ENCODE measurements around the gene GPR132.

GPR132 gene

DNA sequence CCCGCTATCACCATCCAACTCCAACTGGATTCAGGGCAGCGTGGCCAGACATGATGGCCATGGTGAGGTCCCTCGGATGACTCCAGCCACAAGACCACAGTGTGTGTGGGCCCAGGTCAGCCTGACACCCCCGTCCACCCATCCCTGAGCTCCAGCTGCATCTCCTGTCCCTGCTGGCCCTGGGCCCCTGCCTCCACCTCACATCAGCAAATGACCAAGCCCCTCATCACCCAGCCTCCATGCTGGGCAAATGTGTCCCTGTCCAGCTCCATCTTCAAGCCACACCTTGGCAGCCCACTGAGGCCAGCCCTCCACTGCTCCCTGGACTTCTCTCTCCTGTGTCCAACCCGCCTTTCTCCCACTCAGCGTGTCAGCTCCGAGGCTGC, 3.2 kb downstream of the GPR132 start:
- H3K4me2 ChIP-seq (ENCODE audit: low read length): no peak overlapping the region

DNA sequence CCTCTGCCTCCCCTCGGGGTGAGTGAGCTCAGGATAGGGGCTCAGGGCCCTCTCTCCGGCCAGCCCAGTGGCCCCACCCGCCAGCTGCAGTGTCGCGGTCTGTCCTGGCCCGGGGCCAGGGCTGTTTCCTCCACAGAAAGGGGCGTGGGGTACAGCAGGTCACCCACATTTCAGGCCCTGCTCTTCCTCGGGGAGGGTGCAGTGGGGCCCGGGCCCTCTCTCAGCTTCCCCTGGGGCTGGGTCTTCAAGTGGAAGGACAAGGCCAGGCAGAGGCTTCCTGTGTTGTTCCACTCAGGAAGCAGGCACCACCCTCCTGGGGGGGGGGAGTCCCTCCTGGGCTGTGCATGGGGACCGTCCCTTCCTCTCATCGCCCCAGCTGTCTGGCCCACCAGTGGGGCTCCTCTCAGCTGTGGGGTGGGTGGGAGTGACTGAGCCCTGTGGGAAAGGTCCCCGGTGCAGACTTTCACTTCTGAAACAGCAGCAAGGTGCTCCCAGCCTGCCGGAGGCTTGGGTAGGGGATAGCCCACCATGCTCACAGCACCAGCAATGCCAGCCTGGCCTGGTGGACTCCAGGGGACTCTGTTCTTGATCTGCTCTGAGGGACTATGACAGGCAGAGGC, 3.7 kb downstream of the GPR132 start:
- Histone ChIP-seq H3K27me3 (ENCODE audit: insufficient read depth, low read length) (peaks cover 51% of the 10 kb centered on the region), H3K9ac (ENCODE audit: low read length) (no peak overlapping the region), H3K27ac (ENCODE audit: low read depth, low read length, poor library complexity, severe bottlenecking) (no peak overlapping the region), H3F3A (ENCODE audit: insufficient read depth, low read length) (no peaks in the 10 kb centered on the region), H3K9me3 (ENCODE audit: low read length) (no peaks in the 10 kb centered on the region), H3K4me1 (ENCODE audit: insufficient read depth, low read length, severe bottlenecking) (no peaks in the 10 kb centered on the region), H3K79me2 (ENCODE audit: insufficient read depth, low read length) (no peaks in the 10 kb centered on the region), H3K9me2 (ENCODE audit: low read depth, low read length) (no peaks in the 10 kb centered on the region), H3K4me2 (ENCODE audit: low read length) (no peak overlapping the region), H3K4me3 (ENCODE audit: low read depth, low read length, poor library complexity, severe bottlenecking) (no peak overlapping the region), H3K36me3 (ENCODE audit: insufficient read depth, low read length) (no peaks in the 10 kb centered on the region), H4K20me1 (ENCODE audit: insufficient read depth, low read length) (no peaks in the 10 kb centered on the region), H2AFZ (ENCODE audit: low read length) (no peak overlapping the region)
- no peak for TF ChIP-seq EZH2 (IDR thresholded peaks at IDR 0.05; ENCODE audit: borderline replicate concordance, low read length)
- TF ChIP-seq, protein P1, sequence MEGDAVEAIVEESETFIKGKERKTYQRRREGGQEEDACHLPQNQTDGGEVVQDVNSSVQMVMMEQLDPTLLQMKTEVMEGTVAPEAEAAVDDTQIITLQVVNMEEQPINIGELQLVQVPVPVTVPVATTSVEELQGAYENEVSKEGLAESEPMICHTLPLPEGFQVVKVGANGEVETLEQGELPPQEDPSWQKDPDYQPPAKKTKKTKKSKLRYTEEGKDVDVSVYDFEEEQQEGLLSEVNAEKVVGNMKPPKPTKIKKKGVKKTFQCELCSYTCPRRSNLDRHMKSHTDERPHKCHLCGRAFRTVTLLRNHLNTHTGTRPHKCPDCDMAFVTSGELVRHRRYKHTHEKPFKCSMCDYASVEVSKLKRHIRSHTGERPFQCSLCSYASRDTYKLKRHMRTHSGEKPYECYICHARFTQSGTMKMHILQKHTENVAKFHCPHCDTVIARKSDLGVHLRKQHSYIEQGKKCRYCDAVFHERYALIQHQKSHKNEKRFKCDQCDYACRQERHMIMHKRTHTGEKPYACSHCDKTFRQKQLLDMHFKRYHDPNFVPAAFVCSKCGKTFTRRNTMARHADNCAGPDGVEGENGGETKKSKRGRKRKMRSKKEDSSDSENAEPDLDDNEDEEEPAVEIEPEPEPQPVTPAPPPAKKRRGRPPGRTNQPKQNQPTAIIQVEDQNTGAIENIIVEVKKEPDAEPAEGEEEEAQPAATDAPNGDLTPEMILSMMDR (IDR thresholded peaks at IDR 0.05; ENCODE audit: low read length): no peak

More for the DNA sequence above, 3.2 kb downstream of the GPR132 start:
- no peaks in the 10 kb centered on the region for H3K9me3 ChIP-seq (ENCODE audit: low read length)
- H3F3A ChIP-seq (ENCODE audit: insufficient read depth, low read length): no peaks in the 10 kb centered on the region
- no peak overlapping the region for H3K9ac ChIP-seq (ENCODE audit: low read length)
- H3K27ac ChIP-seq (ENCODE audit: low read depth, low read length, poor library complexity, severe bottlenecking): no peak overlapping the region
- H3K4me1 ChIP-seq (ENCODE audit: insufficient read depth, low read length, severe bottlenecking): no peaks in the 10 kb centered on the region
- no peak for TF ChIP-seq EZH2 (IDR thresholded peaks at IDR 0.05; ENCODE audit: borderline replicate concordance, low read length)
- TF ChIP-seq, protein P1 (IDR thresholded peaks at IDR 0.05; ENCODE audit: low read length): no peak
- H3K79me2 ChIP-seq (ENCODE audit: insufficient read depth, low read length): no peaks in the 10 kb centered on the region
- no peaks in the 10 kb centered on the region for H3K36me3 ChIP-seq (ENCODE audit: insufficient read depth, low read length)
- H2AFZ ChIP-seq (ENCODE audit: low read length): no peak overlapping the region
- no peaks in the 10 kb centered on the region for H4K20me1 ChIP-seq (ENCODE audit: insufficient read depth, low read length)
- no peaks in the 10 kb centered on the region for H3K9me2 ChIP-seq (ENCODE audit: low read depth, low read length)
- H3K4me3 ChIP-seq (ENCODE audit: low read depth, low read length, poor library complexity, severe bottlenecking): no peak overlapping the region
- H3K27me3 ChIP-seq (ENCODE audit: insufficient read depth, low read length): peaks cover 46% of the 10 kb centered on the region

DNA sequence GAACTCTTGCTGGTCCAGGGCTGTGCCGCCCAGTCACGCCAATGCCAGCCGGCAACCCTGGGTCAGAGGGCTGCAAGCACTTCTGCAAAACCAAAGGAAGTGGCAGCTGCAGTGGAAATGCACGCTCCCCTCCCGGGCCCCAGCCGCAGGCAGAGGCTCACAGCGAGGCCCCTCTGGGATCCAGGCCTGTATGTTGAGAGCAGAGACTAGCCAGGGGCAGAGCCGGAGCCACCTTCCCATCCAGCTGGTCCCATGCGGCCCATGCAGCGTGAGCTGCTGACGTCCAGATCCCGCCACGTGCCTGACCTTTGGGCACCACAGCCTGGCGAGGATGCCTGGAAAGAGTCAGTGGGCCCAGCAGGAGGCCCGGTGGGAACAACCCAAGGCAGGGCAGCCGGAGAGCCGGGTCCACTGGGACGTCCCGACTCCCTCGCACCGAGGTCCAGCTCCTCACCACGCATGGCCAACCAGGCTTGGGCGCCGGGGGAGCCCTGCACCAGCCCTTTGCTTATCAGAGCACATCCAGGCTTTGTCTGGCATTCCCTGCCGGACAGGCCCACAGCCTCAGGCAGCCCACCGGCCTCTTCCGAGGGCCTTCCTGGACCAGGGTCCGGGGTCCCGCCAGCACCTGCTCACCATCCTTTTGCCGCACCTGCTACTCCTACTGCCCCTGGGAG, 4.3 kb downstream of the GPR132 start:
- Histone ChIP-seq H3K27ac (ENCODE audit: low read depth, low read length, poor library complexity, severe bottlenecking) (no peak overlapping the region), H3K4me2 (ENCODE audit: low read length) (no peak overlapping the region), H3K4me1 (ENCODE audit: insufficient read depth, low read length, severe bottlenecking) (no peaks in the 10 kb centered on the region), H3K27me3 (ENCODE audit: insufficient read depth, low read length) (peaks cover 55% of the 10 kb centered on the region), H3K79me2 (ENCODE audit: insufficient read depth, low read length) (no peaks in the 10 kb centered on the region), H2AFZ (ENCODE audit: low read length) (no peak overlapping the region), H3K9me2 (ENCODE audit: low read depth, low read length) (no peaks in the 10 kb centered on the region), H3K9ac (ENCODE audit: low read length) (no peak overlapping the region), H4K20me1 (ENCODE audit: insufficient read depth, low read length) (no peaks in the 10 kb centered on the region), H3K9me3 (ENCODE audit: low read length) (no peaks in the 10 kb centered on the region), H3F3A (ENCODE audit: insufficient read depth, low read length) (no peaks in the 10 kb centered on the region), H3K36me3 (ENCODE audit: insufficient read depth, low read length) (no peaks in the 10 kb centered on the region), H3K4me3 (ENCODE audit: low read depth, low read length, poor library complexity, severe bottlenecking) (no peak overlapping the region)
- no peak for TF ChIP-seq EZH2 (IDR thresholded peaks at IDR 0.05; ENCODE audit: borderline replicate concordance, low read length)
- TF ChIP-seq, protein P1 (IDR thresholded peaks at IDR 0.05; ENCODE audit: low read length): no peak

Measured in OCI-LY1 (cell line).